ENCODE results near the gene METTL2B. TPM values are rescaled to one million over a fixed set of nuclear protein-coding genes. Genes with fewer than 3 reads are reported as not detected.
A peak's percentile ranks its signal among the peaks of the same experiment; 100 is the strongest.
"Not testable (repeated sequence)": the region's sequence is repeated elsewhere in the genome, so short reads cannot be mapped to it uniquely, and the experiment has no call there.

METTL2B gene
- total RNA-seq, 2 experiments from 2014 or later: 25.4 to 40.7 TPM

GRCh38 chr7:128455543-128456254, 20.8 kb upstream of the METTL2B start, which contains the start of gene HILPDA:
Gene HILPDA (plus strand): TSS chr7:128455878. CDS start chr7:128457269, 1,391 bp downstream.
- peak within 1 kb of the TSS; percentile 80 for H3K4me3 ChIP-seq (ENCODE audit: low read depth, low read length, poor library complexity, severe bottlenecking)

DNA sequence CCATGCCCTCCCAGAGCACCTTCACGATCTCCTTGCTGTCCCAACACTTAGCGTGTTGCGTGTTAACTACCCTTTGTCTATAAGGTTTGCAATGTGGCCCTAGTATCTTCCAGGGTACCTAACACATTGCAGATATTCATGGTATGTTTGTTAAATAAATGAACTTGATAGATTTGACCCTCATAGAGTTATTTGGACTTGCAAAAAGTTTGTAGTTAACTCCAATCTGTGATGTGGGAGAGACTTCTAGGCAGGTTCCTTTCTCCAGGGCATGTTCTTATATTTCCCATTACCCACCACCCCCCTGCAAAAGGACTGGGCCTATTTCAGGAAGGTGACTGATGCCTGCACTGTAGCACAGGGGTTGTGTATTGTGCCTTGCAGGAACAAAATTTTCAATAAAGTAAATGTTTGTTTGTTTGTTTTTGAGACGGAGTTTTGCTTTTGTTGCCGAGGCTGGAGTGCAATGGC, 20.3 kb upstream of the METTL2B start:
- POLR2A ChIA-PET: interaction anchor here (1.5 kb wide), 1 partner anchor 47 kb away, joined by 4 read pairs; no protein-coding TSS in a partner anchor
- Histone ChIP-seq H2AFZ (ENCODE audit: low read length) (peak overlapping the region; percentile 94), H3K79me2 (ENCODE audit: insufficient read depth, low read depth, low read length) (peaks cover 36% of the 10 kb centered on the region), H3K36me3 (ENCODE audit: insufficient read depth, low read length) (peaks cover 28% of the 10 kb centered on the region), H3K4me1 (ENCODE audit: insufficient read depth, low read length, poor library complexity, severe bottlenecking) (peaks cover 33% of the 10 kb centered on the region), H3K9me3 (ENCODE audit: low read length) (no peaks in the 10 kb centered on the region), H3K9me2 (ENCODE audit: insufficient read depth, low read length) (no peaks in the 10 kb centered on the region), H4K20me1 (ENCODE audit: insufficient read depth, low read length) (no peaks in the 10 kb centered on the region), H3K4me3 (ENCODE audit: low read depth, low read length, poor library complexity, severe bottlenecking) (peak overlapping the region; percentile 80), H3K4me2 (ENCODE audit: low read length) (peak overlapping the region; percentile 79), H3K27ac (ENCODE audit: low read depth, low read length, poor library complexity, severe bottlenecking) (peak overlapping the region; percentile 52)
- no peak for DNase-seq (ENCODE audit: low spot score)
- TF ChIP-seq CTCF (conservative IDR thresholded peaks at IDR 0.05; ENCODE audit: low read length) (no peak), EZH2phosphoT487 (IDR thresholded peaks at IDR 0.05; ENCODE audit: borderline replicate concordance, low read depth, low read length) (no peak)
- intact Hi-C loops (cut with micrococcal nuclease; ENCODE audit: unreplicated experiment): no loop called here
- CTCF ChIA-PET (ENCODE audit: unreplicated experiment): no interaction called here
- no TSS peak for BruUV-seq (replicated peaks)

More at GRCh38 chr7:128455543-128456254, 20.8 kb upstream of the METTL2B start, which contains the start of gene HILPDA:
- H3K36me3 ChIP-seq (ENCODE audit: insufficient read depth, low read length): peaks cover 28% of the 10 kb centered on the region
- H3K27ac ChIP-seq (ENCODE audit: low read depth, low read length, poor library complexity, severe bottlenecking): peak within 1 kb of the TSS; percentile 52
- peak within 1 kb of the TSS; percentile 79 for H3K4me2 ChIP-seq (ENCODE audit: low read length)
- peak within 1 kb of the TSS; percentile 94 for H2AFZ ChIP-seq (ENCODE audit: low read length)
- peaks cover 33% of the 10 kb centered on the region for H3K79me2 ChIP-seq (ENCODE audit: insufficient read depth, low read depth, low read length)
- BruUV-seq (replicated peaks): TSS peak; percentile 78
- ChIA-PET CTCF (ENCODE audit: unreplicated experiment) (interaction anchor here (0.9 kb wide), 1 partner anchor 11 kb away, joined by 6 read pairs; no protein-coding TSS in a partner anchor), POLR2A (interaction anchor here (0.5 to 1.5 kb wide), 6 partner anchors 9 to 495 kb away, joined by 3 to 4 read pairs (median 4); no protein-coding TSS in a partner anchor)
- H4K20me1 ChIP-seq (ENCODE audit: insufficient read depth, low read length): no peaks in the 10 kb centered on the region
- intact Hi-C loops (cut with micrococcal nuclease; ENCODE audit: unreplicated experiment): no loop called here
- no peaks in the 10 kb centered on the region for H3K9me3 ChIP-seq (ENCODE audit: low read length)
- peaks cover 33% of the 10 kb centered on the region for H3K4me1 ChIP-seq (ENCODE audit: insufficient read depth, low read length, poor library complexity, severe bottlenecking)
- no peak for TF ChIP-seq CTCF (conservative IDR thresholded peaks at IDR 0.05; ENCODE audit: low read length)
- no peak for TF ChIP-seq EZH2phosphoT487 (IDR thresholded peaks at IDR 0.05; ENCODE audit: borderline replicate concordance, low read depth, low read length)
- peak; percentile 95 for DNase-seq (ENCODE audit: low spot score)
- H3K9me2 ChIP-seq (ENCODE audit: insufficient read depth, low read length): no peaks in the 10 kb centered on the region

- H3K27ac ChIP-seq (ENCODE audit: low read depth, low read length, poor library complexity, severe bottlenecking); DNase-seq (ENCODE audit: low spot score); BruUV-seq (replicated peaks); H2AFZ ChIP-seq (ENCODE audit: low read length); H3K9me3 ChIP-seq (ENCODE audit: low read length); H4K20me1 ChIP-seq (ENCODE audit: insufficient read depth, low read length); CTCF ChIA-PET (ENCODE audit: unreplicated experiment); intact Hi-C loops (cut with micrococcal nuclease; ENCODE audit: unreplicated experiment); H3K9me2 ChIP-seq (ENCODE audit: insufficient read depth, low read length): not testable (repeated sequence)
- H3K4me1 ChIP-seq (ENCODE audit: insufficient read depth, low read length, poor library complexity, severe bottlenecking): peaks cover 33% of the 10 kb centered on the region
- H3K79me2 ChIP-seq (ENCODE audit: insufficient read depth, low read depth, low read length): peaks cover 45% of the 10 kb centered on the region
- peak overlapping the region; percentile 80 for H3K4me3 ChIP-seq (ENCODE audit: low read depth, low read length, poor library complexity, severe bottlenecking)
- H3K36me3 ChIP-seq (ENCODE audit: insufficient read depth, low read length): peaks cover 31% of the 10 kb centered on the region
- POLR2A ChIA-PET: interaction anchor here (1.0 kb wide), 1 partner anchor 17 kb away, joined by 3 read pairs; no protein-coding TSS in a partner anchor
- H3K4me2 ChIP-seq (ENCODE audit: low read length): peak overlapping the region; percentile 79
Observed at GRCh38 chr7:128457385-128457784, 19.2 kb upstream of the METTL2B start.
